ENCODE results near the gene WDR46.

DNA sequence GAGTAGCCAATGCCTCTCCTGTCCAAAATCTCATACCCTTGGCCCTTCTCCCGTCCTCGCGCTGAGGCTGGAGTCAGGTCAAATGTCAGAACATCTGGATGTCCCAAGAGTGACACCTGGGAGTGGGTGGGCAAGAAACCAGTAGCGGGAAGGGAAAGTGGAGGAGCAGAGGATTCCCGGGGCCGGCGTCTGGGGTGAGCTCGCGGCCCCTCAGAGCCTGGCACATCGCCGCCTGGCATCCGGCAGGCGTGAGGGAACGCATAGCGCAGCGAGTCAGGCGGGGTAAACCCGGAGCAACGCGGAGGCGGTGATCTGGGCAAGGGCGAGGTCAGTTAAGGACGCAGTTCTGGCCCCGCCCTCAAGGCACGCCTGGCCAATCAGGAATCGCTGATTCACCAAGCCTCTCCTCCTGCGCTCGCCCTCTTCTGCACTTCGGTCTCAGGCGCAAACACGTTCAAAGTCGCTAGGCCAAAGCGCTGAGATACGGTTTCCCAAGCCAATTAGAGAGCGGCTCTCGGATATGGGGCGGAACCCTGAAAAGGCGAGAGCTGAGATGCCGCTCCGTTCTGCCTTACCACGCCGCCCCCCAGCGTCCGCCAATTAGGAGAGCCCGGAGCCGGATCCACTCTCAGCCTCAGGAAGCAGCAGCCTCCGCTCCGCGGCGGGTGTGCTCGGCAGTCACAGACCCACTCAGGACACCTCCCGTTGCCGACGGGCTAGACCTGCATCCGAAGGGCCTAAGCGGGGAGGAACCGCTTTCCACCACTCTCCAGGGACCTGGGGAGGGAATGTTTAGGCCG is 39.9 kb downstream of the WDR46 start:
- TF ChIP-seq POLR2AphosphoS5 (IDR thresholded peaks at IDR 0.05; ENCODE audit: low read depth, low read length): peak; percentile 93
- no peak for TF ChIP-seq CTCF (IDR thresholded peaks at IDR 0.05 in 2 of 3, conservative IDR thresholded peaks at IDR 0.05 in 1 of 3; ENCODE audit: borderline replicate concordance in 1 of 3, insufficient read depth in 1 of 3, low read depth in 2 of 3, low read length in 2 of 3)
- peak; percentile 65 for TF ChIP-seq POLR2A (IDR thresholded peaks at IDR 0.05; ENCODE audit: borderline replicate concordance, extremely low read depth, insufficient read depth, insufficient read length)
- TF ChIP-seq JUND (IDR thresholded peaks at IDR 0.05): no peak
- peak; percentile 58; the same call in 1 of the 2 replicates for TF ChIP-seq MAX (IDR thresholded peaks at IDR 0.05)
- no peak for TF ChIP-seq REST (IDR thresholded peaks at IDR 0.05; ENCODE audit: low read depth)
- TF ChIP-seq RAD21 (IDR thresholded peaks at IDR 0.05; ENCODE audit: low read depth): no peak
- TF ChIP-seq ZNF274 (IDR thresholded peaks at IDR 0.05; ENCODE audit: low read depth, low read length): no peak

Data from HCT116 (cell line).